Immature natural killer cell (primary cell): Measurements from ENCODE around the gene ZNF331. TPM values are rescaled to one million over a fixed set of nuclear protein-coding genes. Genes with fewer than 3 reads are reported as not detected.

Experiments
- DNase-seq, 3 donors: peaks; one replicate each; pipeline ENCODE4 v3.0.0; 2022; ENCODE audit warnings: mixed read lengths in 1 of 3
- H3K27ac Mint-ChIP-seq, 6 donors: one replicate each; pipeline ENCODE4 v1.8.0; 2020; ENCODE audit warnings: mixed read lengths in 6 of 6, mild to moderate bottlenecking in 5 of 6, inconsistent platforms in 4 of 6, moderate library complexity in 3 of 6
- H3K27me3 Mint-ChIP-seq, 3 donors: one replicate each; pipeline ENCODE4 v1.8.0; 2020 to 2021; ENCODE audit warnings: low read depth in 3 of 3, mild to moderate bottlenecking in 3 of 3, mixed read lengths in 3 of 3, moderate library complexity in 3 of 3, inconsistent platforms in 1 of 3
- H3K36me3 Mint-ChIP-seq, 3 donors: one replicate each; pipeline ENCODE4 v1.8.0; 2020; ENCODE audit warnings: mixed read lengths in 3 of 3, inconsistent platforms in 2 of 3, mild to moderate bottlenecking in 2 of 3
- H3K4me1 Mint-ChIP-seq, 2 donors: one replicate each; pipeline ENCODE4 v1.8.0; 2020; ENCODE audit warnings: inconsistent platforms in 2 of 2, mild to moderate bottlenecking in 2 of 2, mixed read lengths in 2 of 2, moderate library complexity in 1 of 2
- H3K4me3 Mint-ChIP-seq, 5 donors: one replicate each; pipeline ENCODE4 v1.8.0; 2020; ENCODE audit warnings: mild to moderate bottlenecking in 5 of 5, mixed read lengths in 5 of 5, inconsistent platforms in 3 of 5, moderate library complexity in 3 of 5
- H3K9me3 Mint-ChIP-seq, 6 donors: one replicate each; pipeline ENCODE4 v1.8.0; 2020; ENCODE audit warnings: mild to moderate bottlenecking in 6 of 6, mixed read lengths in 6 of 6, inconsistent platforms in 4 of 6, moderate library complexity in 3 of 6
- polyA plus RNA-seq, 3 donors: library from polyadenylated mRNA; unstranded; fragments of 300-500 nt; fragmentation: Illumina TruSeq; gene quantifications; one replicate each; pipeline ENCODE4 v1.2.3, GENCODE V29; 2021

The ZNF331 gene
- polyA plus RNA-seq, 3 donors from 2014 or later, result 11.8 to 35.8 (median 21.8) TPM

DNA sequence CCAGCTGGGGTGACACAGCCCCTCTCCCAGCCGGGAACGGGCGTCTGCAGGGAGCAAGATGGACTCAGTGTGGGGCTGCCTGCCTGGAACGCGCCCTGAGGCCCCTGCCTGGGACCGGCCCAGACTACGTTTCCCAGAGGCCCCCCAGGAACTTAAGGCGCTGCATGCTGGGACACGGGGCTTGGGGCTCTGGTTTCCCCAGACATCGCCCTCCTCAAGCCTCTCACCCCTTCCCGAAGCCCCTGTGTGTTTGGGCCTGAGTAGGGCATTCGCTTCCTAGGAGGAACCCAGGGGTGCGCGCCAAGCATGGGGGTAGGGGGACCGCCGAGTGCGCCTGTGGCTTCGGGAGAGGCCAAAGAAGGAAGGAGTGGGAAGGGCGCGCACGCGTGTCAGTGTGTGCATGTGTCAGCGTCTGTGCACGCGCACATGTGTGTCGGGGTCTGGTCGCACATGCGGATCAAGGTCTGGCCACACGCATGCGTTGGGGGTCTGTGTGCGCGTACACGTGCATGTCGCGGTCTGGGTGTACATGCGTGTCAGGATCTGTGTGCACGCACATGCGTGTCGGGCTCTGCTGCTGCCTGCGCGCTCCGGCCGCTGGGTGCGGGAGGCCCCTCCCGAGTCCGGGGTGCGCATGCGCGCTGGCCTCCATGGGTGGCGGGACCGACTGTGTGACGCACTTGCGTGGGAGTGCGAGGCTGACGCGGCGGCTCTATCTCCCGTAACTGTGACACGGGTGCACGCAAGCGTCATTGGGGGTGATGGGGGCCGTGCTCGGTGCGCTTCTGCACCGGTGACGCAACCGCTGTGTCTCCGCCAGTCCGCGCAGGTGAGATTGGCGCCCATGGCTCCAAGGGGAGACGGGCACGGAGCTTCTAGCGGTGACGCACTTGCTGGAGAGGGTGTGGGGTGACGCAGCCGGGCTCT is 16.2 kb downstream of the ZNF331 start:
- Mint-ChIP-seq H3K27me3 (peaks cover 18 to 39% (median 29%) of the 10 kb centered on the region in 3 donors), H3K27ac (peak overlapping the region; percentile 96 to 100 (median 100)), H3K4me1 (peaks cover 14 to 19% of the 10 kb centered on the region in 2 donors), H3K9me3 (peaks cover 0 to 2% (median 0%) of the 10 kb centered on the region in 6 donors), H3K36me3 (peaks cover 0 to 17% (median 15%) of the 10 kb centered on the region in 3 donors), H3K4me3 (peak overlapping the region; percentile 93 to 95 (median 94))
- peak; percentile 91 to 95 (median 94) for DNase-seq

DNA sequence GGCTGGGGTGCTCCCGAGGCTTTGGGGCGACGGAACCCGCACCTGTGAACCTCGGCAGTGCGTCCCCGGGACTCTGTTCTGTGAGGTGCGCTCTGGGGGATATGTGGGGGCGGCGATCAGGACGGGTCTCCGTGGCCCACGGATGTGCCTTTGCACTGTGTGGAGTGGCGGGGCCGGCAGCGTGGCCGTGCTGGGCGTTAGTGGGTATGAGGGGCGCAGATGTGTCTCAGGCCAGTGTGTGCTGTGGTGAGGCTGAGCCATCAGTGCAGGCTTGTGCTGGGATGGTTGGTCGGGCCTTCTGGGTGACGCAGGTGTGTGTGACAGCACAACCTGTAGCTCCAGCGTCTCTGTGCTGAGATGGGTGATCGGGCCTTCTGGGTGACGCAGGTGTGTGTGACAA is 16.9 kb downstream of the ZNF331 start:
- H3K36me3 Mint-ChIP-seq, result peaks cover 0 to 16% (median 16%) of the 10 kb centered on the region in 3 donors
- DNase-seq, result no peak
- peaks cover 14 to 19% of the 10 kb centered on the region in 2 donors for H3K4me1 Mint-ChIP-seq
- peak overlapping the region; percentile 96 to 100 (median 100) for H3K27ac Mint-ChIP-seq
- peak overlapping the region; percentile 93 to 95 (median 94) for H3K4me3 Mint-ChIP-seq
- peaks cover 18 to 39% (median 29%) of the 10 kb centered on the region in 3 donors for H3K27me3 Mint-ChIP-seq
- no peaks in the 10 kb centered on the region for H3K9me3 Mint-ChIP-seq

DNA sequence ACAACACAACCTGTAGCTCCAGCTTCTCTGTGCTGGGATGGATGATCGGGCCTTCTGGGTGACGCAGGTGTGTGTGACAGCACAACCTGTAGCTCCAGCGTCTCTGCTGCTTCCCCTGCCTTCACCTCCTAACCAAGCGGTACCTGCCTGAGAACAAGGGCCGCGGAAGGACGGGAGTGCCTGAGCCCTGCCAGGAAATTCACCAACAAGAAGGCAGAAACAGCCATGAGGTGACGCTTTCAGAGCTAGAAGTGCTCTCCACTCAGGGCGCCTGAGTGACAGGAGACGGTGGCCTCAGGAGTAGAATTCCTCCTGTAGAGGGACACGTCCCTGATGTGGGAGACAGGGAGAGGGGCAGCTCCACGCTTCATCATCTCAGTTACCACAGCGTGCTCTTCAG is 17.4 kb downstream of the ZNF331 start:
- peaks cover 14 to 19% of the 10 kb centered on the region in 2 donors for H3K4me1 Mint-ChIP-seq
- H3K36me3 Mint-ChIP-seq, result peaks cover 0 to 17% (median 16%) of the 10 kb centered on the region in 3 donors
- peak overlapping the region; percentile 29 to 95 (median 65) for H3K4me3 Mint-ChIP-seq
- H3K27me3 Mint-ChIP-seq, result peaks cover 18 to 39% (median 29%) of the 10 kb centered on the region in 3 donors
- peak overlapping the region; percentile 60 to 100 (median 100) for H3K27ac Mint-ChIP-seq
- no peak for DNase-seq
- H3K9me3 Mint-ChIP-seq, result no peaks in the 10 kb centered on the region

DNA sequence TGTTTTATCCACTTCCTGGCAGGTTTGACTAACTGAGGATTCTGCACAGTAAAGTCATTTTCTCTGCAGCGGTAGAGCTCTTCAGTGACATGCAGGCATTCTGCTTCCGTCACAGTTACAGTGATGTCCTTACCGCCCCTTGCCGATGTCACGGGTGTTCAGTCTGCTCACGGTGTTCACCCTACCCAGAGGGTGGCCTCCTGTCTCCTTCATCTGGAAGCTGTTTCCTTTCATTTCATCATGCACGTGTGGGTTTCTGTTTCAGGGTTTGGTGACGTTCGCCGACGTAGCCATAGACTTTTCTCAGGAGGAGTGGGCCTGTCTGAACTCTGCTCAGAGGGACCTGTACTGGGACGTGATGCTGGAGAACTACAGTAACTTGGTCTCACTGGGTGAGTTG is 33.4 kb downstream of the ZNF331 start:
- H3K36me3 Mint-ChIP-seq, result peaks cover 40 to 52% (median 50%) of the 10 kb centered on the region in 3 donors
- H3K4me1 Mint-ChIP-seq, result peaks cover 4 to 14% of the 10 kb centered on the region in 2 donors
- no peak for DNase-seq

DNA sequence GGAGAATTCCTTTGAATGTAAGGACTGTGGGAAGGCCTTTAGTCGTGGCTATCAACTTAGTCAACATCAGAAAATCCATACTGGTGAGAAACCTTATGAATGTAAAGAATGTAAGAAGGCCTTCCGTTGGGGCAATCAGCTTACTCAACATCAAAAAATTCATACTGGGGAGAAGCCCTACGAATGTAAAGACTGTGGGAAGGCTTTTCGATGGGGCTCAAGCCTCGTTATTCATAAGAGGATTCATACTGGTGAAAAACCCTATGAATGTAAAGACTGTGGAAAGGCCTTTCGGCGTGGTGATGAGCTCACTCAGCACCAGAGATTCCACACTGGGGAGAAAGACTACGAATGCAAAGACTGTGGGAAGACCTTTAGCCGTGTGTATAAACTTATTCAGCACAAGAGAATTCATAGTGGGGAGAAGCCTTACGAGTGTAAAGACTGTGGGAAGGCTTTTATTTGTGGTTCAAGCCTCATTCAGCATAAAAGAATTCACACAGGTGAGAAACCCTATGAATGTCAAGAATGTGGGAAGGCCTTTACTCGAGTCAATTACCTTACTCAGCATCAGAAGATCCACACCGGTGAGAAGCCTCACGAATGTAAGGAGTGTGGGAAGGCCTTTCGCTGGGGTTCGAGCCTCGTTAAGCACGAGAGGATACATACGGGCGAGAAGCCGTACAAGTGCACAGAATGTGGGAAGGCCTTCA is 39.2 kb downstream of the ZNF331 start:
- no peaks in the 10 kb centered on the region for H3K4me1 Mint-ChIP-seq
- H3K36me3 Mint-ChIP-seq, result peaks cover 44 to 66% (median 61%) of the 10 kb centered on the region in 3 donors
- H3K27me3 Mint-ChIP-seq, result peaks cover 0 to 4% (median 2%) of the 10 kb centered on the region in 3 donors
- peaks cover 36 to 60% (median 55%) of the 10 kb centered on the region in 6 donors for H3K9me3 Mint-ChIP-seq
- H3K27ac Mint-ChIP-seq, result no peak overlapping the region
- no peak overlapping the region for H3K4me3 Mint-ChIP-seq
- no peak for DNase-seq

More for the DNA sequence above, 33.4 kb downstream of the ZNF331 start:
- no peak overlapping the region for H3K4me3 Mint-ChIP-seq
- H3K9me3 Mint-ChIP-seq, result peaks cover 4 to 16% (median 7%) of the 10 kb centered on the region in 6 donors
- H3K27ac Mint-ChIP-seq, result no peak overlapping the region
- peaks cover 0 to 13% (median 6%) of the 10 kb centered on the region in 3 donors for H3K27me3 Mint-ChIP-seq

DNA sequence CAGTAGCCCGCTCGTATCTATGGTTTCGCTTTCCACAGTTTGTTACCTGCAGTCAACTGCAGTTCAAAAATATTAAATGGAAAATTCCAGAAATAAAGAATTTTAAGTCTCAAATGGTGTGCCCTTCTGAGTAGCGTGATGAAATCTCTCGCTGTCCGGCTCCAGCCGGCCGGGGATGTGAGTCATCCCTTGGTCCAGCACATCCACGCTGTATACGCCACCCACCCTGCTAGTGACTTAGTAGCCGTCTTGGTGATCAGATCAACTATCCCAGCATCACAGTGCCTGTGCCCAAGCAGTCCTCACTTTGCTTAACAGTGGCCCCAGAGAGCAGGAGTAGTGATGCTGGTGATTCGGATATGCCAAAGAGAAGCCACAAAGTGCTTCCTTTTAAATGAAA is 40.0 kb downstream of the ZNF331 start:
- Mint-ChIP-seq H3K9me3 (peaks cover 36 to 61% (median 55%) of the 10 kb centered on the region in 6 donors), H3K36me3 (peaks cover 38 to 64% (median 59%) of the 10 kb centered on the region in 3 donors), H3K27me3 (peaks cover 0 to 4% (median 2%) of the 10 kb centered on the region in 3 donors), H3K4me1 (no peaks in the 10 kb centered on the region), H3K4me3 (no peak overlapping the region), H3K27ac (no peak overlapping the region)
- no peak for DNase-seq

DNA sequence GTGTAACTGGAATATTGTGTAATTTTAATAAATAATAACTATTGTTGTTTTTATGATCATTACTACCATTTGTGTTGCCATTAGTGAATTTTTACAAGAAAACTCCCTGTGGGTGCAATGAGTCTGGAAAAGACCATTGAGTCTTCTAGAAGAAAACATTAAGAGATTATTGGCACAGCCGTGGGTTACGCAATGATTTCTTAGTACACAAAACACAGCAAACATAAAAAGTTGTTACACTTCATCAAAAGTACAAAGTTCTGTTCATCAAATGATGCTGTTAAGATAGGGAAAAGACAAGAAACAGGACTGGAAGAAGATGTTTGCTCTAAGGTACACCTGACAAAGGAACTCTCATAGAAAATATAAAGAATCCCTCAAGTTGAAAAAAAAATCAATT is 41.6 kb downstream of the ZNF331 start:
- H3K27me3 Mint-ChIP-seq, result peaks cover 0 to 4% (median 2%) of the 10 kb centered on the region in 3 donors
- H3K9me3 Mint-ChIP-seq, result peaks cover 39 to 68% (median 52%) of the 10 kb centered on the region in 6 donors
- H3K4me1 Mint-ChIP-seq, result no peaks in the 10 kb centered on the region
- no peak overlapping the region for H3K27ac Mint-ChIP-seq
- no peak for DNase-seq
- peaks cover 33 to 51% (median 50%) of the 10 kb centered on the region in 3 donors for H3K36me3 Mint-ChIP-seq
- no peak overlapping the region for H3K4me3 Mint-ChIP-seq

DNA sequence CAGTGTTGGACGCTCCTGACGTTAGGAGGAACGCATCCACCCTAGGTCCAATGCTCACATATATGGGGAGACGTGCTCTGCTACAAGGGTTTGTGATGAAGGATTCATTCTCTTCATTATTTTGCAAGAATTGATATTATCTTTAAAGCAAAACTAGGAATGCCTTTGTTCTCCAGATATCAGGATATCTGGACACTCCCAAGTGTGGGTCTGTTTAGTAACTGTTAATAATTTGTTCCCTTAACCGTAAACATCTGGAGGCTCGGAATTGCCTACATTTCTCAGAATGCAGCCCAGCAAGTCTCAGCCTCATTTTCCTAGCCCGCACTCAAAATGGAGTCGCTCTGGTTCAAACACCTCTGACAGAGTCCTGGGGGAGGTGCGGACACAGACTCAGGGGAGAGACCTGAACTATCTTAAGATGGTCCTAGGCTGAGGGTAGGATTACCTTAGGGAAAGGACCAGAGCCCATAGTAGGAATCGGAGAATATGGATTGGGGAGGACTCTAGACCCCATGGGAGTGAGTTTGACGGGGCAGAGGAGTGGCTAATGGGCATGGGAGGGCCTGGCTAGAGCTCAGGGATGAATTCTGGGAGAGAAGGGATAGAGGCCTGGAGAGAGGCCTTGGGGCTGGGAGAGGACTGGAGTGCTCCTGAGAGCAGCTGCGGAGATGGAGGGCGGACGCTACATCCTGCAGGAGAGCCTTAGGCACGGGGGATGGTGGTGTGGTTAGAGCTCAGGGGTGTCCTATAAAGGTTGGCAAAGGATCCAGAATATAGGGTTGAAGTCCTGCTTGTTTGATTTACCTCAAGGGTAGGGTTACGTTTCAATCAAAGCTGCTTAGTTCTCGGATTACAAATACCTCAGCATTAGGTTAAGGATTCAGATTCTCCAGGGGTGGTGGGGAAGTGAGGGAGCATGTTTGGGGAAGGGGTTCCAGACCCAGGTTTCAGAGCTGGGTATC is 43.2 kb downstream of the ZNF331 start:
- H3K4me3 Mint-ChIP-seq, result no peak overlapping the region
- H3K9me3 Mint-ChIP-seq, result peaks cover 36 to 69% (median 46%) of the 10 kb centered on the region in 6 donors

DNA sequence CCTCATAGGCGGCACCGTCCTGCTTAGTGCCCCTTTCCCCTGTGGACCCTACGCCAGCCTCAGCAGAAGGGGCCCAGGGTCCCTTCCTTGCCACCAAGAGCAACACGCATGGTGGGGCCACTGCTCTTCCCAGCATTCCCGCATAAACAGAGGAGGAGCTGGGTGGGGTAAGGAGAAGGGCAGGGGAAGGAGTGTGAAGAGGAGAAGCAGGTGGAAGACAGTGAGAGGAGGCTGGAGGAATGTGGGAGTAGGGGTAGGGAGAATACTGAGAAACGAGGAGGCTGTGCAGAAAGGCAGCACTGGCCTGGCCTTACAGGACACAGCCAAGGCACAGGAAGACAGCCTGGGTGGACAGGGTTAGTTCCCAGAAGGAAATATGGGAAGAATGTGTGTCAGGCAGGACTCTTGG is 43.9 kb downstream of the ZNF331 start:
- H3K4me1 Mint-ChIP-seq, result no peaks in the 10 kb centered on the region
- no peak overlapping the region for H3K4me3 Mint-ChIP-seq
- peaks cover 0 to 4% (median 2%) of the 10 kb centered on the region in 3 donors for H3K27me3 Mint-ChIP-seq
- H3K9me3 Mint-ChIP-seq, result peaks cover 29 to 67% (median 39%) of the 10 kb centered on the region in 6 donors
- no peak overlapping the region for H3K27ac Mint-ChIP-seq
- no peak for DNase-seq
- H3K36me3 Mint-ChIP-seq, result peaks cover 22 to 32% (median 31%) of the 10 kb centered on the region in 3 donors

More for the DNA sequence above, 43.2 kb downstream of the ZNF331 start:
- H3K36me3 Mint-ChIP-seq, result peaks cover 30 to 39% (median 38%) of the 10 kb centered on the region in 3 donors
- no peak for DNase-seq
- no peaks in the 10 kb centered on the region for H3K4me1 Mint-ChIP-seq
- no peak overlapping the region for H3K27ac Mint-ChIP-seq
- H3K27me3 Mint-ChIP-seq, result peaks cover 0 to 4% (median 2%) of the 10 kb centered on the region in 3 donors

DNA sequence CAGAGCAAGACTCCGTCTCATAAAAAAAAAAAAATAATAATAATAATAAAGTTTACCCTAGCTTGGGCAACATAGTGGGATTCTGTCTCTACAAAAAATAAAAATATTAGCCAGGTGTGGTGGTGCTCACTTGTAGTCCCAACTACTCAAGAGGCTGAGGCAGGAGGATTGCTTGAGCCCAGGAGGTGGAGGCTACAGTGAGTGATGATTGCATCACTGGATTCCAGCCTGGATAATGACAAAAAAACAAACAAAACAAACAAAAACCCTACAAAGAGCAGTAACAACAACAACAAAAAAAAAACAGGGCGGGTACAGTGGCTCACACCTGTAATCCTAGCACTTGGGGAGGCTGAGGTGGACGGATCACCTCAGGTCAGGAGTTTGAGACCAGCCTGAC is 45.2 kb downstream of the ZNF331 start:
- no peak for DNase-seq
- H3K9me3 Mint-ChIP-seq, result peaks cover 17 to 53% (median 28%) of the 10 kb centered on the region in 6 donors
- no peaks in the 10 kb centered on the region for H3K4me1 Mint-ChIP-seq
- H3K4me3 Mint-ChIP-seq, result no peak overlapping the region
- H3K36me3 Mint-ChIP-seq, result peaks cover 10 to 19% (median 18%) of the 10 kb centered on the region in 3 donors
- H3K27ac Mint-ChIP-seq, result no peak overlapping the region
- peaks cover 0 to 4% (median 2%) of the 10 kb centered on the region in 3 donors for H3K27me3 Mint-ChIP-seq

DNA sequence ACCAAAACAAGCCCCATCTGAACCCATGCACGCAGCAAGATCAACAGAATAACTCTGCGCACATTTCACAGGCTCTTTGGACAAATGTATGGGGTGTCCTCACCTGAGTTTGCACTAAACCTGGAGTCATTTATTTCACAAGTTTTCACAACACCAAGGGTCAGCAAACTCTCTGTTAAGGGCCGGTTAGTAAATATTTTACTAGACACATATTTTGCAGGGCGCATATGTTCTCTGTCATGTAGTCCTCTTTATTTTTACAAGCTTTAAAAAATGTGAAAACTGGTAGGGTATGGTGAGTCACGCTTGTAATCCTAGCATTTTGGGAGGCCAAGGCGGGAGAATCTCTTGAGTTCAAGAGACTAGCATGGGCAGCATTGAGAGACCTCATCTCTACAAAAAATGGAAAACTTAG is 48.3 kb downstream of the ZNF331 start:
- H3K9me3 Mint-ChIP-seq, result peaks cover 2 to 25% (median 7%) of the 10 kb centered on the region in 6 donors
- DNase-seq, result no peak
- no peak overlapping the region for H3K27ac Mint-ChIP-seq
- no peaks in the 10 kb centered on the region for H3K4me1 Mint-ChIP-seq
- H3K4me3 Mint-ChIP-seq, result no peak overlapping the region
- H3K36me3 Mint-ChIP-seq, result no peaks in the 10 kb centered on the region
- peaks cover 0 to under 1% (median under 1%) of the 10 kb centered on the region in 3 donors for H3K27me3 Mint-ChIP-seq

DNA sequence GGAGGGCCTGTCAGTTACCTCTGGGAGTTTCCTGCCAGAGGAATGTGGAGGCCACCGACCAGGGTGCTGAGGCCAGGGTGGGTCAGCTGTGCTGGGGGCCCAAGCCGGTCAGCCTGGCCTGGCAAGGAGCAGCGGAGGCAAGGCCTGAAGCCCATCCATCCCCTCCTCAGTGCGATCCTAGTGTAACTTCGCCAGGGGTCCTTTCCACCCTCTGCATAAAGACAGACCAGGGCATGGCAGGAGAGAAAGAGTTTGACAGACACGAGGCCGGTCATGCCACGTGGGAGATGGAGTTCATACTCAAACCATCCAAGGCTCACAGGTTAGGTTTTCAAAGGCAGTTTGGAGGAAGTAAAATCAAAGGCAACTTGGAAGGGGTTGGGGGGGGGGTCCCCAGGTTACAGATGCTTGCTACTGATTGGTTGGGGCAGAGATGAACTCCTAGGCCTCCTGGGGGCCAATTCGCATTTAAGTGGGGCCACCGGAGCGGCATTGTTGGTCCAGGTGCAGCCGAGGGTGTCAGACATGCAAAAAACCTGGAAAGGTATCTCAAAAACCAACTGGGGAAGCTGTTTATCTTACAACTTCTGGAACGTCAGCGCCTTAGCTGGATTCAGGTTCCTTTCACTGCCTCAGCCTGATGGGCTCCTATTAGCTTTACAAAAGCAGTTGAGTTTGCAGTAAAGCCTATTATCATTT is 57.0 kb downstream of the ZNF331 start:
- Mint-ChIP-seq H3K27ac (no peak overlapping the region), H3K9me3 (no peaks in the 10 kb centered on the region), H3K36me3 (no peaks in the 10 kb centered on the region), H3K27me3 (peaks cover 0 to 2% (median 2%) of the 10 kb centered on the region in 3 donors), H3K4me1 (no peaks in the 10 kb centered on the region), H3K4me3 (no peak overlapping the region)
- no peak for DNase-seq
